T-cell (primary cell): ENCODE data around the gene CDKL1. TPM values are rescaled to one million over a fixed set of nuclear protein-coding genes. Genes with fewer than 3 reads are reported as not detected.

Experiments used
- ATAC-seq, 4 experiments: fragments of 200-7000 bp in 3 of 4; fragments of 150-1000 bp in 1 of 4; cut with Tn5 transposase; replicated peaks in 1 of 4; 1 replicate in 3 of 4; 2 replicates in 1 of 4; pipeline ENCODE4 v1.10.0; 2021; ENCODE audit warnings: moderate library complexity in 3 of 4, mild to moderate bottlenecking in 2 of 4, moderate number of reproducible peaks in 1 of 4
- CTCF ChIA-PET, 2 donors: fragments of 300-600 bp; sonication (Branson Sonifier 250); formaldehyde crosslinking; loops; one replicate each; lab custom pipeline; 2022; ENCODE audit warnings: antibody characterized with exemption in 2 of 2; lab: Charles Lee
- POLR2A ChIA-PET, 2 donors: fragments of 300-600 bp; sonication (Branson Sonifier 250); formaldehyde crosslinking; loops; one replicate each; lab custom pipeline; 2022; ENCODE audit warnings: antibody characterized with exemption in 2 of 2; lab: Charles Lee
- DNase-seq, 35 experiments: peaks; one replicate each; pipeline versions ENCODE4 v3.0.0 to v3.0.0-alpha.2; 2013 to 2023
- H3K27ac ChIP-seq: one replicate; pipeline ENCODE4 v1.5.1; 2013; ENCODE audit warnings: low read length
- H3K27me3 ChIP-seq, 2 experiments: replicated peaks in 1 of 2; 1 replicate in 1 of 2; 2 replicates in 1 of 2; pipeline versions ENCODE4 v1.6.1 to v1.7.0; 2013; ENCODE audit warnings: low read length in 1 of 2, mixed read lengths in 1 of 2; ENCODE audit not compliant: control insufficient read depth in 2 of 2, insufficient read depth in 2 of 2; ENCODE audit errors: extremely low read depth in 1 of 2
- H3K36me3 ChIP-seq, 2 donors: 1 replicate in 1 of 2; 2 replicates in 1 of 2; pipeline versions ENCODE4 v1.6.1 to v1.7.0; 2013; ENCODE audit warnings: low read length in 1 of 2; ENCODE audit not compliant: control insufficient read depth in 2 of 2, insufficient read depth in 1 of 2; ENCODE audit errors: extremely low read depth in 1 of 2
- H3K4me1 ChIP-seq, 2 experiments: 1 replicate in 1 of 2; 2 replicates in 1 of 2; pipeline versions ENCODE4 v1.6.1 to v1.7.0; 2013; ENCODE audit warnings: low read length in 2 of 2, mixed read lengths in 1 of 2; ENCODE audit not compliant: insufficient read depth in 2 of 2, control insufficient read depth in 1 of 2; ENCODE audit errors: extremely low read depth in 1 of 2
- H3K4me3 ChIP-seq, 2 donors: 1 replicate in 1 of 2; 2 replicates in 1 of 2; pipeline versions ENCODE4 v1.5.1 to v1.7.0; 2013; ENCODE audit warnings: mild to moderate bottlenecking in 2 of 2, low read length in 1 of 2, moderate library complexity in 1 of 2; ENCODE audit not compliant: control insufficient read depth in 1 of 2; ENCODE audit errors: extremely low read depth in 1 of 2
- H3K9me3 ChIP-seq: 2 replicates; pipeline ENCODE4 v1.7.0; 2013
- H3K27ac Mint-ChIP-seq, 2 donors: one replicate each; pipeline ENCODE4 v1.8.0; 2020 to 2021; ENCODE audit warnings: mild to moderate bottlenecking in 2 of 2, mixed read lengths in 2 of 2
- H3K27me3 Mint-ChIP-seq, 2 donors: one replicate each; pipeline ENCODE4 v1.8.0; 2021 to 2022; ENCODE audit warnings: mixed read lengths in 2 of 2
- H3K36me3 Mint-ChIP-seq: one replicate; pipeline ENCODE4 v1.8.0; 2021; ENCODE audit warnings: mixed read lengths
- H3K4me1 Mint-ChIP-seq, 3 donors: one replicate each; pipeline ENCODE4 v1.8.0; 2020 to 2022; ENCODE audit warnings: mixed read lengths in 3 of 3, mild to moderate bottlenecking in 1 of 3
- H3K4me3 Mint-ChIP-seq, 3 donors: one replicate each; pipeline ENCODE4 v1.8.0; 2020 to 2022; ENCODE audit warnings: mild to moderate bottlenecking in 3 of 3, mixed read lengths in 3 of 3, moderate library complexity in 3 of 3
- H3K9me3 Mint-ChIP-seq, 3 donors: one replicate each; pipeline ENCODE4 v1.8.0; 2020 to 2022; ENCODE audit warnings: mixed read lengths in 3 of 3
- WGBS: methylation state at CpG from one replicate; pipeline ENCODE4 v1.1.5; 2013; ENCODE audit warnings: missing lambda C conversion rate; ENCODE audit not compliant: insufficient coverage; 5-methylcytosine and 5-hydroxymethylcytosine counted together
- total RNA-seq, 35 experiments: library from RNA in 6 of 35; stranded (reverse) in 6 of 35; fragments of 120-200 nt in 1 of 35; gene quantifications; one replicate each; pipeline versions ENCODE4 v1.2.1 to v1.2.4 and lab custom pipeline; 2013 to 2026

The CDKL1 gene
- total RNA-seq, 5 donors from 2014 or later (not counting 1 experiment from before 2014, with no cell fraction given), result 4.6 to 7.7 (median 5.8) TPM

GRCh38 chr14:50421499-50421898, 24.8 kb upstream of the CDKL1 start:
- Mint-ChIP-seq H3K4me3 (no peak overlapping the region), H3K4me1 (no peaks in the 10 kb centered on the region), H3K36me3 (peaks cover 57% of the 10 kb centered on the region), H3K9me3 (no peaks in the 10 kb centered on the region), H3K27ac (no peak overlapping the region), H3K27me3 (no peaks in the 10 kb centered on the region)
- CTCF ChIA-PET, result interaction anchor here in 1 of 2 donors (0.7 kb wide), 1 partner anchor 9 kb away, joined by 3 read pairs; no protein-coding TSS in a partner anchor
- POLR2A ChIA-PET, result no interaction called here
- H3K9me3 ChIP-seq, result no peaks in the 10 kb centered on the region
- DNase-seq, result no peak
- H3K36me3 ChIP-seq, result peaks cover 11 to 43% of the 10 kb centered on the region in 2 donors
- no peaks in the 10 kb centered on the region for H3K4me1 ChIP-seq
- WGBS, result no CpG with 5 or more reads among the region's 7 CpGs
- no peaks in the 10 kb centered on the region for H3K27me3 ChIP-seq
- H3K4me3 ChIP-seq, result no peak overlapping the region
- no peak overlapping the region for H3K27ac ChIP-seq
- no peak for ATAC-seq

GRCh38 chr14:50417853-50418252, 21.2 kb upstream of the CDKL1 start:
- ChIA-PET CTCF (interaction anchor here in 1 of 2 donors (1.0 kb wide), 1 partner anchor 443 kb away, joined by 7 read pairs; no protein-coding TSS in a partner anchor), POLR2A (no interaction called here)
- no peaks in the 10 kb centered on the region for H3K27me3 Mint-ChIP-seq
- Histone ChIP-seq H3K27ac (no peak overlapping the region), H3K4me3 (no peak overlapping the region), H3K9me3 (no peaks in the 10 kb centered on the region), H3K4me1 (no peaks in the 10 kb centered on the region), H3K27me3 (no peaks in the 10 kb centered on the region), H3K36me3 (peaks cover 11 to 26% of the 10 kb centered on the region in 2 donors)
- no peak overlapping the region for H3K4me3 Mint-ChIP-seq
- 86% methylated on average over 1 of the region's 2 CpGs for WGBS
- H3K9me3 Mint-ChIP-seq, result peaks cover 0 to 17% (median 9%) of the 10 kb centered on the region in 3 donors
- no peak for DNase-seq
- no peak for ATAC-seq
- H3K36me3 Mint-ChIP-seq, result peaks cover 68% of the 10 kb centered on the region
- no peak overlapping the region for H3K27ac Mint-ChIP-seq
- H3K4me1 Mint-ChIP-seq, result no peaks in the 10 kb centered on the region

GRCh38 chr14:50410921-50411320, 14.2 kb upstream of the CDKL1 start:
- peaks cover 2 to 6% (median 5%) of the 10 kb centered on the region in 3 donors for H3K4me1 Mint-ChIP-seq
- CTCF ChIA-PET, result interaction anchor here in 1 of 2 donors (0.5 kb wide), 1 partner anchor 223 kb away, joined by 3 read pairs; no protein-coding TSS in a partner anchor
- H3K27ac Mint-ChIP-seq, result no peak overlapping the region
- no peaks in the 10 kb centered on the region for H3K9me3 ChIP-seq
- peaks cover 17% of the 10 kb centered on the region for H3K36me3 Mint-ChIP-seq
- H3K36me3 ChIP-seq, result no peaks in the 10 kb centered on the region
- no peaks in the 10 kb centered on the region for H3K27me3 Mint-ChIP-seq
- no peak overlapping the region for H3K4me3 Mint-ChIP-seq
- no peak for ATAC-seq
- WGBS, result no CpG with 5 or more reads among the region's 1 CpG
- no peaks in the 10 kb centered on the region for H3K27me3 ChIP-seq
- H3K4me3 ChIP-seq, result no peak overlapping the region
- DNase-seq, result no peak
- POLR2A ChIA-PET, result no interaction called here
- peaks cover 12 to 38% (median 22%) of the 10 kb centered on the region in 3 donors for H3K9me3 Mint-ChIP-seq
- H3K27ac ChIP-seq, result no peak overlapping the region
- no peaks in the 10 kb centered on the region for H3K4me1 ChIP-seq

GRCh38 chr14:50410071-50410470, 13.4 kb upstream of the CDKL1 start:
- Mint-ChIP-seq H3K4me1 (peaks cover 2 to 8% (median 7%) of the 10 kb centered on the region in 3 donors), H3K27me3 (no peaks in the 10 kb centered on the region), H3K9me3 (peaks cover 12 to 40% (median 22%) of the 10 kb centered on the region in 3 donors), H3K27ac (no peak overlapping the region), H3K36me3 (peaks cover 14% of the 10 kb centered on the region), H3K4me3 (no peak overlapping the region)
- H3K4me3 ChIP-seq, result no peak overlapping the region
- 96% methylated on average over 2 of the region's 3 CpGs for WGBS
- DNase-seq (no peak), ATAC-seq (no peak)
- no peak overlapping the region for H3K27ac ChIP-seq
- H3K27me3 ChIP-seq, result no peaks in the 10 kb centered on the region
- no peaks in the 10 kb centered on the region for H3K4me1 ChIP-seq
- H3K36me3 ChIP-seq, result no peaks in the 10 kb centered on the region
- CTCF ChIA-PET, result no interaction called here
- no peaks in the 10 kb centered on the region for H3K9me3 ChIP-seq
- POLR2A ChIA-PET, result no interaction called here

- no peak overlapping the region for H3K4me3 ChIP-seq
- peaks cover 12 to 30% (median 16%) of the 10 kb centered on the region in 3 donors for H3K9me3 Mint-ChIP-seq
- DNase-seq, result no peak
- CTCF ChIA-PET, result no interaction called here
- H3K36me3 Mint-ChIP-seq, result peaks cover under 1% of the 10 kb centered on the region
- H3K9me3 ChIP-seq, result no peaks in the 10 kb centered on the region
- no peaks in the 10 kb centered on the region for H3K36me3 ChIP-seq
- POLR2A ChIA-PET, result interaction anchor here in 1 of 2 donors (0.5 kb wide), 1 partner anchor 397 kb away, joined by 3 read pairs; no protein-coding TSS in a partner anchor
- WGBS, result 100% methylated on average over 1 of the region's 6 CpGs
- no peaks in the 10 kb centered on the region for H3K4me1 ChIP-seq
- no peak overlapping the region for H3K27ac Mint-ChIP-seq
- H3K4me1 Mint-ChIP-seq, result peaks cover 2 to 8% (median 7%) of the 10 kb centered on the region in 3 donors
- no peak overlapping the region for H3K4me3 Mint-ChIP-seq
- no peaks in the 10 kb centered on the region for H3K27me3 ChIP-seq
- no peak overlapping the region for H3K27ac ChIP-seq
- H3K27me3 Mint-ChIP-seq, result no peaks in the 10 kb centered on the region
- no peak for ATAC-seq
Measured at GRCh38 chr14:50407111-50407812, 10.6 kb upstream of the CDKL1 start.

GRCh38 chr14:50403419-50403818, 6.7 kb upstream of the CDKL1 start:
- no peaks in the 10 kb centered on the region for H3K9me3 ChIP-seq
- H3K36me3 ChIP-seq, result no peaks in the 10 kb centered on the region
- Mint-ChIP-seq H3K36me3 (no peaks in the 10 kb centered on the region), H3K9me3 (peaks cover 0 to 10% (median 4%) of the 10 kb centered on the region in 3 donors), H3K27me3 (no peaks in the 10 kb centered on the region), H3K4me3 (no peak overlapping the region), H3K27ac (no peak overlapping the region), H3K4me1 (peaks cover 2 to 8% (median 7%) of the 10 kb centered on the region in 3 donors)
- no peak for DNase-seq
- H3K27ac ChIP-seq, result no peak overlapping the region
- H3K4me1 ChIP-seq, result no peaks in the 10 kb centered on the region
- ChIA-PET POLR2A (interaction anchor here in 1 of 2 donors (0.7 kb wide), 1 partner anchor 135 kb away, joined by 3 read pairs; no protein-coding TSS in a partner anchor), CTCF (interaction anchor here in 1 of 2 donors (0.5 kb wide), 1 partner anchor 90 kb away, joined by 5 read pairs; no protein-coding TSS in a partner anchor)
- no peak for ATAC-seq
- H3K4me3 ChIP-seq, result no peak overlapping the region
- no peaks in the 10 kb centered on the region for H3K27me3 ChIP-seq
